Measurements from ENCODE around the gene IQCN. TPM values are rescaled to one million over a fixed set of nuclear protein-coding genes. Genes with fewer than 3 reads are reported as not detected.

IQCN gene
- total and polyA plus RNA-seq, 2 experiments from 2014 or later: 0.35 TPM; not detected in 1

DNA sequence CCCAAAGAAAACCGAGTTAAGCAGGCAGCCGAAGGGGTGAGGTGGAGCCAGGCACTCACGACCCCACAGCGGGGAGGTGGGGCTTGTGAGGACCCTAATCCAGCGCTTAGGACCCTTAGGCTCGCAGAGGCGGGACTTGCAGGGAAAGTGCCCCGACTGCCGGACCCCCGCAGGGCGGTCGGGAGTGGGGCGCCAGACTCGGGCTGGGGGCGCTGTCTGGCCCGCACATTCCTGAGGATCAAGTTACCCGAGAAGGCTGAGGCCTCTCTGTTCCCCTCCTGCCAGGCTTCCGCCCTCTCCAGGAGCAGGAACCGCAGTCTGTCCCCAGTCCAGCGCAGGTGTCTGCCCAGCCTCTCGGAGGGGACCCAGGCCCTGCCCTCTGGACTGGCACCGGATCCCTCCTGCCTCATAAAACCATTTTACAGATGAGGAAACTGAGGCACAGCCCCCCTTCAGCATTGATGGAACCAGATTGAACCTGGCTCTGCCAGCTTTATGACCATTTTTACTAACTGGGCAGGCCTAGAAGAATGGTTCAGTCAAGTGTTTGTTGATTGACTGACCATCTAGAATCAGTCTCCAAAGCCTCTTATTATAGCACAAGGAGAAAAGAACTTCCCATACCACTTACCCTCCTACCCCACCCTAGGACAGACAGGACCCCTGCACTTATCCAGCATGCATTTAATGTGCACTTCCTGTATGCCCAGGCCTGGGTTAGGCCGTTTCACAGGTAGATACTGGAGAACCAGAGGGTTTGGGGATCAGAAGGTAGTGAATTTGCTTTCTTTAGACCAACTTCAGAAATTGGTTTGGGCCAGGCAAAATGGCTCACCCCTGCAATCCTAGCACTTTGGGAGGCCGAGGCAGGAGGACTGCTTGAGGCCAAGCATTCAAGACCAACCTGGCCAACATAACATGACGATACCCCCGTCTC, 13.9 kb upstream of the IQCN start:
- TF ChIP-seq, protein P1, sequence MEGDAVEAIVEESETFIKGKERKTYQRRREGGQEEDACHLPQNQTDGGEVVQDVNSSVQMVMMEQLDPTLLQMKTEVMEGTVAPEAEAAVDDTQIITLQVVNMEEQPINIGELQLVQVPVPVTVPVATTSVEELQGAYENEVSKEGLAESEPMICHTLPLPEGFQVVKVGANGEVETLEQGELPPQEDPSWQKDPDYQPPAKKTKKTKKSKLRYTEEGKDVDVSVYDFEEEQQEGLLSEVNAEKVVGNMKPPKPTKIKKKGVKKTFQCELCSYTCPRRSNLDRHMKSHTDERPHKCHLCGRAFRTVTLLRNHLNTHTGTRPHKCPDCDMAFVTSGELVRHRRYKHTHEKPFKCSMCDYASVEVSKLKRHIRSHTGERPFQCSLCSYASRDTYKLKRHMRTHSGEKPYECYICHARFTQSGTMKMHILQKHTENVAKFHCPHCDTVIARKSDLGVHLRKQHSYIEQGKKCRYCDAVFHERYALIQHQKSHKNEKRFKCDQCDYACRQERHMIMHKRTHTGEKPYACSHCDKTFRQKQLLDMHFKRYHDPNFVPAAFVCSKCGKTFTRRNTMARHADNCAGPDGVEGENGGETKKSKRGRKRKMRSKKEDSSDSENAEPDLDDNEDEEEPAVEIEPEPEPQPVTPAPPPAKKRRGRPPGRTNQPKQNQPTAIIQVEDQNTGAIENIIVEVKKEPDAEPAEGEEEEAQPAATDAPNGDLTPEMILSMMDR (conservative IDR thresholded peaks at IDR 0.05; ENCODE audit: low read depth in 2 of 2): peak; percentile 8 to 42; a peak in 2 of 4 replicates
- peak; percentile 64 for TF ChIP-seq POLR2AphosphoS5 (IDR thresholded peaks at IDR 0.05; ENCODE audit: low read depth)
- TF ChIP-seq, protein P2, sequence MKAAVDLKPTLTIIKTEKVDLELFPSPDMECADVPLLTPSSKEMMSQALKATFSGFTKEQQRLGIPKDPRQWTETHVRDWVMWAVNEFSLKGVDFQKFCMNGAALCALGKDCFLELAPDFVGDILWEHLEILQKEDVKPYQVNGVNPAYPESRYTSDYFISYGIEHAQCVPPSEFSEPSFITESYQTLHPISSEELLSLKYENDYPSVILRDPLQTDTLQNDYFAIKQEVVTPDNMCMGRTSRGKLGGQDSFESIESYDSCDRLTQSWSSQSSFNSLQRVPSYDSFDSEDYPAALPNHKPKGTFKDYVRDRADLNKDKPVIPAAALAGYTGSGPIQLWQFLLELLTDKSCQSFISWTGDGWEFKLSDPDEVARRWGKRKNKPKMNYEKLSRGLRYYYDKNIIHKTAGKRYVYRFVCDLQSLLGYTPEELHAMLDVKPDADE (IDR thresholded peaks at IDR 0.05): peak; percentile 76; the same call in 1 of the 2 replicates
- TF ChIP-seq ZNF331 (CRISPR knock-in tag; IDR thresholded peaks at IDR 0.05; ENCODE audit: low read depth): no peak
- Mint-ChIP-seq H3K9me3 (no peaks in the 10 kb centered on the region), H3K4me3 (peak overlapping the region; percentile 56), H3K36me3 (ENCODE audit: low read depth) (no peaks in the 10 kb centered on the region), H3K27ac (0 out of 2 replicates have a peak overlapping the region, but pooled peaks have one; percentile 48), H3K4me1 (peaks cover 31% of the 10 kb centered on the region), H3K27me3 (ENCODE audit: insufficient read depth, low read depth, poor library complexity) (peaks cover 14% of the 10 kb centered on the region)
- H3K36me3 ChIP-seq (ENCODE audit: insufficient read depth): no peaks in the 10 kb centered on the region
- DNase-seq (ENCODE audit: low spot score): peak; percentile 92
- peak overlapping the region; percentile 5; the same call in 1 of the 2 replicates for H2AFZ ChIP-seq
- peaks cover 41% of the 10 kb centered on the region for H3K4me1 ChIP-seq (ENCODE audit: insufficient read depth)
- H3K79me2 ChIP-seq (replicated peaks; ENCODE audit: insufficient read depth): no peaks in the 10 kb centered on the region
- H4K20me1 ChIP-seq (replicated peaks; ENCODE audit: insufficient read depth): no peaks in the 10 kb centered on the region
- peaks cover 16% of the 10 kb centered on the region for H3F3A ChIP-seq (replicated peaks; ENCODE audit: low read depth)
- peak; percentile 70 for ATAC-seq
- H3K27me3 ChIP-seq (ENCODE audit: insufficient read depth): peaks cover 6% of the 10 kb centered on the region; the same call in 1 of the 2 replicates
- peak overlapping the region; percentile 75 for H3K4me2 ChIP-seq
- no peaks in the 10 kb centered on the region for H3K9me2 ChIP-seq (ENCODE audit: insufficient read depth)
- H3K4me3 ChIP-seq: peak overlapping the region; percentile 52
- peak overlapping the region; percentile 83 for H3K27ac ChIP-seq (ENCODE audit: low read depth)

DNA sequence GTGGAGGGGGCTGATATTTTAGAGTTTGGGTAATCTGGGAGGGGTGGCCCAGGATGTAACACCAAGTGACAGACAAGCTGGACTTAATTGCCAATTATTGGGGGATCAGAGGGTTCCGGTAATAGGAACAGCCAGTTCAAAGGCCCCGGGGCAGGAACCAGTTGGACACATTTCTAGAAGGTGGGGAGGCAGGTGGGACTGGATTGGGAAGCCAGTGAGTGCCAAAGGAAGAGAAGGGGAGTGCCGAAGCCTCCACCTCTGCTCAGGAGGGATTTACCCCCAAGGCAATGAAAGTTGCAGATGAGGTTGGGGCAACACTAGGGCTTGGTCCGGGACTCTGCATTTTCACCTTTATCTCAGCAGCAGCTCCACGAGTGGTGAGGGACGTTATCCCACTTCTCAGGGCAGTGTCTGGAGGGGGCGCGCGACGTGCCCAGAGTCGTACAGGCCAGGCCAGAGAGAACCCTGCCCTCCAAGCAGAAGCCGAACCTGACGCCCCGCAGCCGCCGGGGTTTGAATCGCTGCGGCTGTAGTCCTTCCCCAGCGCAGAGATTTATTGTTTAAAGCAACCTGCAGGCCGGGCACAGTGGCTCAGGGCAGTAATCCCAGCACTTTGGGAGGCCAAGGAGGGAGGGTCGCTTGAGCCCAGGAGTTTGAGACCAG, 12.9 kb upstream of the IQCN start:
- Mint-ChIP-seq H3K27me3 (ENCODE audit: insufficient read depth, low read depth, poor library complexity) (peaks cover 21% of the 10 kb centered on the region), H3K4me1 (peaks cover 31% of the 10 kb centered on the region), H3K27ac (no peak overlapping the region), H3K4me3 (peak overlapping the region; percentile 56; the same call in 2 of the 3 replicates), H3K9me3 (no peaks in the 10 kb centered on the region), H3K36me3 (ENCODE audit: low read depth) (no peaks in the 10 kb centered on the region; the same call in 2 of the 3 replicates)
- H4K20me1 ChIP-seq (replicated peaks; ENCODE audit: insufficient read depth): no peaks in the 10 kb centered on the region
- peak overlapping the region; percentile 52 for H3K4me3 ChIP-seq
- peaks cover 19% of the 10 kb centered on the region for H3F3A ChIP-seq (replicated peaks; ENCODE audit: low read depth)
- H3K27ac ChIP-seq (ENCODE audit: low read depth): peak overlapping the region; percentile 76
- DNase-seq (ENCODE audit: low spot score) (peak; percentile 67), ATAC-seq (peak; percentile 19)
- no peaks in the 10 kb centered on the region for H3K79me2 ChIP-seq (replicated peaks; ENCODE audit: insufficient read depth)
- TF ChIP-seq JUNB (IDR thresholded peaks at IDR 0.05; ENCODE audit: unreplicated experiment) (no peak), EZH2phosphoT487 (IDR thresholded peaks at IDR 0.05; ENCODE audit: unreplicated experiment) (no peak)
- TF ChIP-seq, protein P1 (conservative IDR thresholded peaks at IDR 0.05; ENCODE audit: low read depth in 2 of 2): 0 out of 4 replicates have a peak, but pooled peaks of 1 of the 2 experiments have one; percentile 10
- H3K4me1 ChIP-seq (ENCODE audit: insufficient read depth): peaks cover 49% of the 10 kb centered on the region
- no peaks in the 10 kb centered on the region for H3K9me2 ChIP-seq (ENCODE audit: insufficient read depth)
- no peaks in the 10 kb centered on the region for H3K36me3 ChIP-seq (ENCODE audit: insufficient read depth)
- peak overlapping the region; percentile 75 for H3K4me2 ChIP-seq
- H3K27me3 ChIP-seq (ENCODE audit: insufficient read depth): peaks cover 9% of the 10 kb centered on the region
- H2AFZ ChIP-seq: peak overlapping the region; percentile 5
